Measurements from ENCODE around the gene TBX3.

TBX3 gene

DNA sequence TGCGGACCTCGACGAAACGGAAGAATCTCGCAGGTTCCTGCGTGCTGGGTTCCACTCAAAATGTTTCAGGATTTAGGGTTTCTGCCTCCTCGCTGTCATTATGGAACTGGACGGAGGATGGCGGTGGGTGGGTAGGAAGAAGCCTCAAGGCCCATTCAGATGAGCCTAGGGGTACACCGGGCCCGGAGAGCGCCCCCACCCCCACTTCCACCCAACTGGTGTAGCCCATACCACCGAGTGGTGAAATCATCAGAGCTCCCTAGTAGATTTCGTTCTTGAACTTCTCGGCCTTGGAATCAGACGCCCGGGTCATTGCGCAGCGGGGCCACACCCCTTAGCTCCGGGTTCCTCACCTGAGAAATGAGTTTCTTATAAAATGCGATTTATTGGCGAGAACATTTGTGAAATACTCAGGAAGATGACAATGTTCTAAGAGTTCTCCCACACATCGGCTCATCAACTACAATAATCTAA is 13.3 kb upstream of the TBX3 start:
- peak overlapping the region; percentile 55 for H3K4me3 ChIP-seq (ENCODE audit: control insufficient read depth, low read depth, low read length)
- TF ChIP-seq, protein P1, sequence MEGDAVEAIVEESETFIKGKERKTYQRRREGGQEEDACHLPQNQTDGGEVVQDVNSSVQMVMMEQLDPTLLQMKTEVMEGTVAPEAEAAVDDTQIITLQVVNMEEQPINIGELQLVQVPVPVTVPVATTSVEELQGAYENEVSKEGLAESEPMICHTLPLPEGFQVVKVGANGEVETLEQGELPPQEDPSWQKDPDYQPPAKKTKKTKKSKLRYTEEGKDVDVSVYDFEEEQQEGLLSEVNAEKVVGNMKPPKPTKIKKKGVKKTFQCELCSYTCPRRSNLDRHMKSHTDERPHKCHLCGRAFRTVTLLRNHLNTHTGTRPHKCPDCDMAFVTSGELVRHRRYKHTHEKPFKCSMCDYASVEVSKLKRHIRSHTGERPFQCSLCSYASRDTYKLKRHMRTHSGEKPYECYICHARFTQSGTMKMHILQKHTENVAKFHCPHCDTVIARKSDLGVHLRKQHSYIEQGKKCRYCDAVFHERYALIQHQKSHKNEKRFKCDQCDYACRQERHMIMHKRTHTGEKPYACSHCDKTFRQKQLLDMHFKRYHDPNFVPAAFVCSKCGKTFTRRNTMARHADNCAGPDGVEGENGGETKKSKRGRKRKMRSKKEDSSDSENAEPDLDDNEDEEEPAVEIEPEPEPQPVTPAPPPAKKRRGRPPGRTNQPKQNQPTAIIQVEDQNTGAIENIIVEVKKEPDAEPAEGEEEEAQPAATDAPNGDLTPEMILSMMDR (conservative IDR thresholded peaks at IDR 0.05; ENCODE audit: control insufficient read depth, insufficient read depth, low read depth, low read length), result no peak

DNA sequence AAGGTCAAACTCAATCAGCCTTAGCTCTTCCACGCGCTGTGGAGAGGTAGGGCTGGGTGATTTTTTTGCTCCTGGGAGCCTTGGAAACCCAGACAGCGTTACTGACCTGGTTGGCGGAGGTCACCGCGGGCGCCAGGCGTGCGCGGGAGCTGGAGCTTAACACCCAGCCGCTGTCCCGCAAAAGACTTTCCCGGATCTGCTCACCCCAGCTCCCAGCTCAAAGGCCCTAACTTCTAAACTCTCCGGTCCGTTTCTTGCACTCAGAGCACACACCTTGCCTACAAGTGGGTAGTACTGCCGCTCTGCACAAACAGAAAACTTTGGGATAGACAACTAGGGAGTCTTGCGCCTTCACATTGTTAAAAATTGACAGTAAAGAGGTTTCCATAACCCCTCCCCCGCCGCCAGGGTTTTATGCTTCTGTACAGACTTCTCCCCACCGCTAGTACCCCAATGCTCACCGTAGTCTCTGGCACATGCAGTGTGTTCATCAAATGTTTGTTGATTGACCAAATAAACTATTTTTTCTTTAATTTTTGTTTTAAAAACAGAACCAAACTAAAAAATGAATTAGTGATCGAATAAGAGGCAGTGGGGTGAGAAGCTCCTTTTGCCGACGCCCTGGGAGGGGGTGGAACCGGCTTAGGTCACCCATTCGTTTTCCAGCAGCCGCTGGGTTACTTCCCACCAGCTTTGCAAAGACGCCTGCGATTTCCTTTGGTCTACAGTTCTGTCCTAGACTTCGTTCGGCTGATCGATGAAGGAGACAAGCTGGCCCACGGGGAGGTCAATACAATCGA is 12.7 kb upstream of the TBX3 start:
- DNase-seq (ENCODE audit: low read depth), result no peak
- TF ChIP-seq, protein P1 (conservative IDR thresholded peaks at IDR 0.05; ENCODE audit: control insufficient read depth, insufficient read depth, low read depth, low read length), result no peak
- H3K4me3 ChIP-seq (ENCODE audit: control insufficient read depth, low read depth, low read length), result no peak overlapping the region

More for the DNA sequence above, 13.3 kb upstream of the TBX3 start:
- DNase-seq (ENCODE audit: low read depth), result no peak

- DNase-seq (ENCODE audit: low read depth), result no peak
- TF ChIP-seq, protein P1 (conservative IDR thresholded peaks at IDR 0.05; ENCODE audit: control insufficient read depth, insufficient read depth, low read depth, low read length), result no peak
- H3K4me3 ChIP-seq (ENCODE audit: control insufficient read depth, low read depth, low read length), result no peak overlapping the region
These were observed 11.3 kb upstream of the TBX3 start for GRCh38 chr12:114695305-114695592.

DNA sequence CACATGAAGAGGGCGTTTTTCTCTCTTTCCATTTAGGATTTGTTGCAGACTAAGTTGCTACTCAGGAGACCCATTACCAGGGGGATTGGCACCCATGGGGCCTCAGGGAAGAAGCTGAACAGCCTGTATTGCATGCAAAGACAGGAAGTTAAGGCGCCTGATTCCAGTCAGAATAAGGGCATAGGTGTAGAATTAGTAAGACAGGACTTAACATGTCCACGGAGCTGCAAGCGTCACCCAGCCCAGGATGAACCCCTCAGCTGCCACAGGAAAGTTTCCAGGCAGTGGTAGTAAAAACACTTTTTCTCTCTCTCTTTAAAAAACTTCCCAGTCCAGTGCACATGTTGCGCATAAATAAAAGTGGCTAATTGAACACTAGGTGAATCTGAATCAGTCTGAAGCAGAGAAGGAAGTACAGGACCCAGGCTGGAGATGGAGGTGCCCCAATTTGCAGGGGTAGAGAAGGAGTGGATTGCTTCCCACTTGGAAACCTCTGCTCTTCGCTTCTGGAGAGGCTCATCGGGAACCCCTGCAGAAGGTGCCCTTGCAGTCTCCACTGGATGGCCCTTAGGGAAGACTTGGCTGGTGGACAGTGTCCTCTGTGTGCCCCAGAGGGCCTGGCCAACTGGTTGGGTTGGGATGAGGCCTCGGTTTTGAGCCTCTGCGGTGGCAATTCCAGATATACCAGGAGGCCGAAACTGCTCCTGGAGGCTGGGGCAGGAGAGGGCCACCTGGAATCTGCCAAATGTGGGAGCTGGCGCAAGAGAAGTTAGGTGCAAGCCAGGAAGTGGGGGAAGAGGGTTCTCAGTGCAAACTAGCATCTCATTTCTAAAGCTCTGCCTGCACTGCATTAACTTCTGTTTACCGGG is 10.7 kb upstream of the TBX3 start:
- no peak overlapping the region for H3K4me3 ChIP-seq (ENCODE audit: control insufficient read depth, low read depth, low read length)
- TF ChIP-seq, protein P1 (conservative IDR thresholded peaks at IDR 0.05; ENCODE audit: control insufficient read depth, insufficient read depth, low read depth, low read length), result no peak
- no peak for DNase-seq (ENCODE audit: low read depth)

GRCh38 chr12:114693532-114693931 is 9.6 kb upstream of the TBX3 start:
- H3K4me3 ChIP-seq (ENCODE audit: control insufficient read depth, low read depth, low read length), result no peak overlapping the region
- no peak for DNase-seq (ENCODE audit: low read depth)
- TF ChIP-seq, protein P1 (conservative IDR thresholded peaks at IDR 0.05; ENCODE audit: control insufficient read depth, insufficient read depth, low read depth, low read length), result no peak

DNA sequence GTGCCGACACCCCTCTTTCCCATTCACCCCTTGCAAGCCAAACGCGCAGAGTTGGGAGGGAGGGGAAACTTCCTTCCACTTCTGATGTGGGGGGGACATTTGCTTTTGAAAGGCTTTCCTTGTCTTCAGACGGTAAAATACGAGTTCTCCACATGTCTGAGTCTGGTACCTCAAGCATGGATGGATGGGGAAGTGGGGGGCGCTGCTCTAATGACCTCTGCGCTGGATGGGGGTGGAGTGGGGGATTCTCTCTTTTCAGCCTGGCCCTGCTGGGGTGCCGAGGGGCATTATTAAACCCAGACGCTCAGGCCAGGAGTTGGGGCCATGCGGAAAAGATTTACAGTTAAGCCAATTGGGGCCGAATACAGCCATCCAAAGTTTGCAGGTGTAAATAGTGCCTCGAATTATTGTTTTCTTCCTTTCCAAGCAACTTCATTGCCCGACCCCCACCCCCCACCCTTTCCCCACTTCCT is 9.1 kb upstream of the TBX3 start:
- peak overlapping the region; percentile 52 for H3K4me3 ChIP-seq (ENCODE audit: control insufficient read depth, low read depth, low read length)
- TF ChIP-seq, protein P1 (conservative IDR thresholded peaks at IDR 0.05; ENCODE audit: control insufficient read depth, insufficient read depth, low read depth, low read length), result no peak
- DNase-seq (ENCODE audit: low read depth), result no peak

Measured in fibroblast of mammary gland (primary cell).